Liver (tissue), 9 donors: Measurements from ENCODE around the gene MIEF1. TPM values are rescaled to one million over a fixed set of nuclear protein-coding genes. Genes with fewer than 3 reads are reported as not detected.

ENCODE experiments used
- DNase-seq: peaks from one replicate; pipeline ENCODE4 v3.0.0-alpha.2; 2017; ENCODE audit warnings: low spot score
- H3K27ac ChIP-seq, 2 donors: one replicate each; pipeline ENCODE4 v1.7.0; 2013; ENCODE audit warnings: inconsistent platforms in 2 of 2, low read length in 2 of 2, control low read depth in 1 of 2, low read depth in 1 of 2, mild to moderate bottlenecking in 1 of 2
- H3K27me3 ChIP-seq, 4 donors: one replicate each; pipeline versions ENCODE4 v1.6.1 to v1.7.0; 2013; ENCODE audit warnings: low read length in 3 of 4, inconsistent platforms in 1 of 4, mild to moderate bottlenecking in 1 of 4, moderate library complexity in 1 of 4; ENCODE audit not compliant: control insufficient read depth in 4 of 4, insufficient read depth in 4 of 4
- H3K36me3 ChIP-seq, 4 donors: one replicate each; pipeline versions ENCODE4 v1.6.1 to v1.7.0; 2013; ENCODE audit warnings: low read length in 3 of 4, mild to moderate bottlenecking in 3 of 4, low read depth in 1 of 4, moderate library complexity in 1 of 4; ENCODE audit not compliant: control insufficient read depth in 4 of 4, insufficient read depth in 3 of 4
- H3K4me1 ChIP-seq, 4 donors: one replicate each; pipeline versions ENCODE4 v1.6.1 to v1.7.0; 2013; ENCODE audit warnings: low read length in 3 of 4, mild to moderate bottlenecking in 3 of 4, moderate library complexity in 1 of 4; ENCODE audit not compliant: control insufficient read depth in 4 of 4, insufficient read depth in 4 of 4
- H3K4me3 ChIP-seq, 3 donors: one replicate each; pipeline versions ENCODE4 v1.6.1 to v1.7.0; 2013; ENCODE audit warnings: low read length in 3 of 3, control low read depth in 1 of 3, low read depth in 1 of 3, mild to moderate bottlenecking in 1 of 3
- H3K9ac ChIP-seq, 2 donors: one replicate each; pipeline ENCODE4 v1.7.0; 2013; ENCODE audit warnings: low read length in 2 of 2, mild to moderate bottlenecking in 2 of 2, moderate library complexity in 2 of 2, control low read depth in 1 of 2, low read depth in 1 of 2
- H3K9me3 ChIP-seq, 4 donors: one replicate each; pipeline versions ENCODE4 v1.6.1 to v1.7.0; 2013; ENCODE audit warnings: low read length in 3 of 4; ENCODE audit not compliant: control insufficient read depth in 4 of 4
- EGR1 ChIP-seq, 2 donors: IDR thresholded peaks; 2 replicates each; pipeline ENCODE4 v1.6.1; 2016 to 2018; ENCODE audit warnings: antibody characterized with exemption in 2 of 2, low read depth in 2 of 2
- FOXA1 ChIP-seq: IDR thresholded peaks from 2 replicates; pipeline ENCODE4 v1.6.1; 2016; ENCODE audit warnings: antibody characterized with exemption
- FOXA2 ChIP-seq: IDR thresholded peaks from 2 replicates; pipeline ENCODE4 v1.6.1; 2016; ENCODE audit warnings: antibody characterized with exemption
- GABPA ChIP-seq, 2 donors: IDR thresholded peaks in 1 of 2; conservative IDR thresholded peaks in 1 of 2; 2 replicates each; pipeline ENCODE4 v1.6.1; 2016; ENCODE audit warnings: antibody characterized with exemption in 2 of 2, mild to moderate bottlenecking in 1 of 2, moderate library complexity in 1 of 2
- HNF4A ChIP-seq, 2 donors: conservative IDR thresholded peaks; 2 replicates each; pipeline ENCODE4 v1.6.1; 2016; ENCODE audit warnings: antibody characterized with exemption in 2 of 2, mild to moderate bottlenecking in 2 of 2
- HNF4G ChIP-seq: IDR thresholded peaks from 2 replicates; pipeline ENCODE4 v1.6.1; 2016; ENCODE audit warnings: antibody characterized with exemption
- JUND ChIP-seq, 2 donors: IDR thresholded peaks; 2 replicates each; pipeline ENCODE4 v1.6.1; 2016; ENCODE audit warnings: antibody characterized with exemption in 2 of 2
- MAX ChIP-seq: IDR thresholded peaks from 2 replicates; pipeline ENCODE4 v1.6.1; 2016; ENCODE audit warnings: antibody characterized with exemption
- NR2F2 ChIP-seq: IDR thresholded peaks from 2 replicates; pipeline ENCODE4 v1.6.1; 2016; ENCODE audit warnings: antibody characterized with exemption
- RAD21 ChIP-seq, 2 donors: IDR thresholded peaks; 2 replicates each; pipeline ENCODE4 v1.6.1; 2016; ENCODE audit warnings: antibody characterized with exemption in 2 of 2, mild to moderate bottlenecking in 2 of 2
- REST ChIP-seq: IDR thresholded peaks from 2 replicates; pipeline ENCODE4 v1.6.1; 2016; ENCODE audit warnings: antibody characterized with exemption, mild to moderate bottlenecking
- RXRA ChIP-seq, 2 donors: IDR thresholded peaks; 2 replicates each; pipeline ENCODE4 v1.6.1; 2017 to 2018; ENCODE audit warnings: antibody characterized with exemption in 2 of 2, mild to moderate bottlenecking in 1 of 2
- SP1 ChIP-seq: IDR thresholded peaks from 2 replicates; pipeline ENCODE4 v1.6.1; 2018; ENCODE audit warnings: antibody characterized with exemption, mild to moderate bottlenecking
- TAF1 ChIP-seq: conservative IDR thresholded peaks from 2 replicates; pipeline ENCODE4 v1.6.1; 2016; ENCODE audit warnings: antibody characterized with exemption, mild to moderate bottlenecking
- YY1 ChIP-seq: IDR thresholded peaks from 2 replicates; pipeline ENCODE4 v1.6.1; 2016; ENCODE audit warnings: antibody characterized with exemption, mild to moderate bottlenecking
- WGBS: extraction: QIAGEN DNeasy Blood & Tissue Kit; methylation state at CpG from one replicate; pipeline ENCODE4 v1.1.7; 2013; 5-methylcytosine and 5-hydroxymethylcytosine counted together
- polyA plus RNA-seq, 2 donors: library from polyadenylated mRNA; stranded (reverse) in 1 of 2; unstranded in 1 of 2; fragments of 200-250 nt in 1 of 2; fragments of >200 nt in 1 of 2; fragmentation: Nextera tagmentation in 1 of 2; extraction: Ambion mirVana in 1 of 2; gene quantifications; one replicate each; pipeline versions ENCODE4 v1.2.1 to v1.2.3, GENCODE V29; 2013 to 2015
- total RNA-seq, 2 donors: library from RNA; depleted of rRNA; stranded (reverse); fragments of >200 nt; gene quantifications; one replicate each; pipeline ENCODE4 v1.2.3, GENCODE V29; 2014
- TF ChIP-seq, protein P1 (sequence below): fragments of 150-350 bp; IDR thresholded peaks from 2 replicates; pipeline ENCODE4 v1.5.1; 2017; ENCODE audit warnings: improper control_type of control experiment, low read depth, low read length; ENCODE audit not compliant: missing input control
- TF ChIP-seq, protein P2 (sequence below): IDR thresholded peaks from 2 replicates; pipeline ENCODE4 v1.6.1; 2016; ENCODE audit warnings: antibody characterized with exemption
- TF ChIP-seq, protein P3 (sequence below): IDR thresholded peaks from 2 replicates; pipeline ENCODE4 v1.6.1; 2016; ENCODE audit warnings: antibody characterized with exemption
- donor health status: healthy.
- donor health status: healthy.
- donor health status: healthy.
- donor health status: healthy.
- donor health status: healthy.

MIEF1 gene
- total and polyA plus RNA-seq, 4 donors, result 12.9 to 31.1 (median 20.7) TPM

DNA sequence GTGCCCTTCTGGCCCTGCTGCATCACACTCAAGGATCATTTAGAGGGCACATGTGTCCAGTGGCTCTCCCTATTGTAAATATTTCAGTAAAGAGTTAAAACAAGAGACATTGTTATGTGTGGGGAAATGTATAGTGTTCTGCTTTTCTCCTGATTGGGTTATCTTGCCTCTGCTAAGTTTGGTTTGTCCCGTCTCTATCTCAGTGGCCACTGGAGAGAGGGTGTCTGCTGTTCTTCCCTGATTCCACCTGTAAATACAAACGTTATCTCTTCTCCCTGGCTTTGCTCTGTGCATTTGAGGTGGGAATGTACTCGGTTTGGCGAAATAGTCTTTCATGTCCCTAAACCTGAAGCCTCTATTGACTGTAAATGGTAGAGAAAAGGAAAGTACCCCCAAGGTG lies 6.3 kb downstream of the MIEF1 start:
- H3K9me3 ChIP-seq, result no peaks in the 10 kb centered on the region
- no peak overlapping the region for H3K4me3 ChIP-seq
- H3K4me1 ChIP-seq, result peaks cover 1 to 8% (median 7%) of the 10 kb centered on the region in 4 donors
- no peak overlapping the region for H3K27ac ChIP-seq
- no peak overlapping the region for H3K9ac ChIP-seq
- WGBS, result 77% methylated on average over 4 of the region's 4 CpGs
- DNase-seq, result no peak
- TF ChIP-seq RAD21 (IDR thresholded peaks at IDR 0.05), result no peak
- TF ChIP-seq GABPA (IDR thresholded peaks at IDR 0.05 in 1 of 2, conservative IDR thresholded peaks at IDR 0.05 in 1 of 2), result no peak
- TF ChIP-seq, protein P1, sequence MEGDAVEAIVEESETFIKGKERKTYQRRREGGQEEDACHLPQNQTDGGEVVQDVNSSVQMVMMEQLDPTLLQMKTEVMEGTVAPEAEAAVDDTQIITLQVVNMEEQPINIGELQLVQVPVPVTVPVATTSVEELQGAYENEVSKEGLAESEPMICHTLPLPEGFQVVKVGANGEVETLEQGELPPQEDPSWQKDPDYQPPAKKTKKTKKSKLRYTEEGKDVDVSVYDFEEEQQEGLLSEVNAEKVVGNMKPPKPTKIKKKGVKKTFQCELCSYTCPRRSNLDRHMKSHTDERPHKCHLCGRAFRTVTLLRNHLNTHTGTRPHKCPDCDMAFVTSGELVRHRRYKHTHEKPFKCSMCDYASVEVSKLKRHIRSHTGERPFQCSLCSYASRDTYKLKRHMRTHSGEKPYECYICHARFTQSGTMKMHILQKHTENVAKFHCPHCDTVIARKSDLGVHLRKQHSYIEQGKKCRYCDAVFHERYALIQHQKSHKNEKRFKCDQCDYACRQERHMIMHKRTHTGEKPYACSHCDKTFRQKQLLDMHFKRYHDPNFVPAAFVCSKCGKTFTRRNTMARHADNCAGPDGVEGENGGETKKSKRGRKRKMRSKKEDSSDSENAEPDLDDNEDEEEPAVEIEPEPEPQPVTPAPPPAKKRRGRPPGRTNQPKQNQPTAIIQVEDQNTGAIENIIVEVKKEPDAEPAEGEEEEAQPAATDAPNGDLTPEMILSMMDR, result no peak
- TF ChIP-seq MAX, result no peak
- no peak for TF ChIP-seq FOXA2
- TF ChIP-seq HNF4A (conservative IDR thresholded peaks at IDR 0.05), result no peak
- TF ChIP-seq, protein P2, sequence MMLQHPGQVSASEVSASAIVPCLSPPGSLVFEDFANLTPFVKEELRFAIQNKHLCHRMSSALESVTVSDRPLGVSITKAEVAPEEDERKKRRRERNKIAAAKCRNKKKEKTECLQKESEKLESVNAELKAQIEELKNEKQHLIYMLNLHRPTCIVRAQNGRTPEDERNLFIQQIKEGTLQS, result no peak
- TF ChIP-seq NR2F2, result no peak
- TF ChIP-seq EGR1 (IDR thresholded peaks at IDR 0.05; ENCODE audit: low read depth in 2 of 2), result no peak
- no peak for TF ChIP-seq RXRA (IDR thresholded peaks at IDR 0.05)
- TF ChIP-seq, protein P3, sequence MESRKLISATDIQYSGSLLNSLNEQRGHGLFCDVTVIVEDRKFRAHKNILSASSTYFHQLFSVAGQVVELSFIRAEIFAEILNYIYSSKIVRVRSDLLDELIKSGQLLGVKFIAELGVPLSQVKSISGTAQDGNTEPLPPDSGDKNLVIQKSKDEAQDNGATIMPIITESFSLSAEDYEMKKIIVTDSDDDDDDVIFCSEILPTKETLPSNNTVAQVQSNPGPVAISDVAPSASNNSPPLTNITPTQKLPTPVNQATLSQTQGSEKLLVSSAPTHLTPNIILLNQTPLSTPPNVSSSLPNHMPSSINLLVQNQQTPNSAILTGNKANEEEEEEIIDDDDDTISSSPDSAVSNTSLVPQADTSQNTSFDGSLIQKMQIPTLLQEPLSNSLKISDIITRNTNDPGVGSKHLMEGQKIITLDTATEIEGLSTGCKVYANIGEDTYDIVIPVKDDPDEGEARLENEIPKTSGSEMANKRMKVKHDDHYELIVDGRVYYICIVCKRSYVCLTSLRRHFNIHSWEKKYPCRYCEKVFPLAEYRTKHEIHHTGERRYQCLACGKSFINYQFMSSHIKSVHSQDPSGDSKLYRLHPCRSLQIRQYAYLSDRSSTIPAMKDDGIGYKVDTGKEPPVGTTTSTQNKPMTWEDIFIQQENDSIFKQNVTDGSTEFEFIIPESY, result no peak
- TF ChIP-seq HNF4G, result no peak
- TF ChIP-seq REST, result no peak
- no peak for TF ChIP-seq FOXA1
- no peak for TF ChIP-seq TAF1
- no peak for TF ChIP-seq JUND (IDR thresholded peaks at IDR 0.05)
- TF ChIP-seq YY1, result no peak
- no peak for TF ChIP-seq SP1
- peaks cover 16 to 69% (median 56%) of the 10 kb centered on the region in 4 donors for H3K36me3 ChIP-seq
- no peaks in the 10 kb centered on the region for H3K27me3 ChIP-seq
